Stomach (tissue), 4 donors: ENCODE results near the gene MSTO1.
"Not testable (repeated sequence)": the region's sequence is repeated elsewhere in the genome, so short reads cannot be mapped to it uniquely, and the experiment has no call there.

Experiments used
- CTCF ChIP-seq, 7 experiments: fragments of 450-650 bp in 4 of 7; fragments of 200-600 bp in 3 of 7; sonication (generic) in 3 of 7; IDR thresholded peaks; one replicate each; pipeline ENCODE4 v1.5.1; 2016 to 2019; ENCODE audit warnings: antibody characterized with exemption in 7 of 7, control low read depth in 2 of 7, mild to moderate bottlenecking in 1 of 7
- POLR2A ChIP-seq, 4 donors: fragments of 450-650 bp; IDR thresholded peaks; one replicate each; pipeline ENCODE4 v1.6.1; 2016; ENCODE audit warnings: antibody characterized with exemption in 4 of 4, control low read depth in 2 of 4, mild to moderate bottlenecking in 1 of 4, moderate library complexity in 1 of 4
- POLR2AphosphoS5 ChIP-seq, 3 donors: sonication (generic); formaldehyde crosslinking; IDR thresholded peaks; one replicate each; pipeline ENCODE4 v1.6.1; 2016; ENCODE audit warnings: antibody characterized with exemption in 3 of 3

GRCh38 chr1:155599828-155600572 lies 10.0 kb upstream of the MSTO1 start:
- not testable (repeated sequence) for TF ChIP-seq POLR2A, CTCF, POLR2AphosphoS5 (IDR thresholded peaks at IDR 0.05)
